A549 (cell line): ENCODE data around the gene UCN. TPM values are rescaled to one million over a fixed set of nuclear protein-coding genes. Genes with fewer than 3 reads are reported as not detected.
A peak's percentile ranks its signal among the peaks of the same experiment; 100 is the strongest.

Experiments
- ATAC-seq, 2 experiments: fragments of 200-7000 bp in 1 of 2; fragments of >200 bp in 1 of 2; cut with Nextera tagmentation in 1 of 2; cut with Tn5 transposase in 1 of 2; 3 replicates each; pipeline versions ENCODE4 v1.8.0 to v1.9.1; 2018 to 2020; ENCODE audit warnings: mild to moderate bottlenecking in 1 of 2, moderate library complexity in 1 of 2
- CTCF ChIA-PET: fragments of 300-600 bp; sonication (Branson Sonifier 250); formaldehyde crosslinking; extraction: SDS; loops from one replicate; lab custom pipeline; 2021; ENCODE audit warnings: antibody characterized with exemption, inconsistent platforms; lab: Yijun Ruan, JAX
- POLR2A ChIA-PET: fragments of 350-600 bp; formaldehyde crosslinking; extraction: SDS; loops from one replicate; lab custom pipeline; 2021; ENCODE audit warnings: antibody characterized with exemption, inconsistent platforms; lab: Yijun Ruan, JAX
- DNase-seq, 2 experiments: peaks; one replicate each; pipeline versions ENCODE4 v3.0.0 to v3.0.0-alpha.2; 2011 to 2016; ENCODE audit warnings: low read depth in 1 of 2, low spot score in 1 of 2
- FAIRE-seq: peaks from 2 replicates; lab custom pipeline; 2011; peaks lifted over from hg19 to GRCh38; lab: Jason Lieb, UNC
- H3K27ac ChIP-seq, 2 experiments: fragments of >200 bp; sonication (Bioruptor Twin); formaldehyde crosslinking; 3 replicates each; pipeline ENCODE4 v1.5.1; 2016 to 2017
- H3K4me1 ChIP-seq: fragments of >200 bp; sonication (Bioruptor Twin); formaldehyde crosslinking; 3 replicates; pipeline ENCODE4 v1.6.1; 2016
- H3K4me2 ChIP-seq: fragments of >200 bp; sonication (Bioruptor Twin); formaldehyde crosslinking; 3 replicates; pipeline ENCODE4 v1.6.1; 2016
- H3K4me3 ChIP-seq: fragments of >200 bp; sonication (Bioruptor Twin); formaldehyde crosslinking; 3 replicates; pipeline ENCODE4 v1.5.1; 2016
- H3K9me3 ChIP-seq: fragments of >200 bp; sonication (Bioruptor Twin); formaldehyde crosslinking; 3 replicates; pipeline ENCODE4 v1.6.1; 2016
- BHLHE40 ChIP-seq: IDR thresholded peaks from 2 replicates; pipeline ENCODE4 v1.6.1; 2012; ENCODE audit warnings: low read depth, low read length, inconsistent platforms
- CBX8 ChIP-seq: fragments of 200-600 bp; sonication (generic); IDR thresholded peaks from 2 replicates; pipeline ENCODE4 v1.6.1; 2016
- CHD4 ChIP-seq: fragments of 200-600 bp; sonication (generic); IDR thresholded peaks from 2 replicates; pipeline ENCODE4 v1.6.1; 2016; ENCODE audit warnings: antibody characterized with exemption, mild to moderate bottlenecking, borderline replicate concordance
- EHF ChIP-seq: fragments of 250-450 bp; sonication (Bioruptor Pico); IDR thresholded peaks from 2 replicates; pipeline ENCODE4 v1.5.0; 2020; ENCODE audit warnings: mild to moderate bottlenecking
- EP300 ChIP-seq, 2 experiments: fragments of >200 bp; sonication (Bioruptor Twin); formaldehyde crosslinking; IDR thresholded peaks; 2 replicates in 1 of 2; 3 replicates in 1 of 2; pipeline ENCODE4 v1.6.1; 2016 to 2017
- FOSL2 ChIP-seq, 2 experiments: fragments of 450-650 bp in 1 of 2; fragments of >200 bp in 1 of 2; sonication (Bioruptor Twin) in 1 of 2; formaldehyde crosslinking; IDR thresholded peaks; 2 replicates each; pipeline versions ENCODE4 v1.5.0 to v1.6.1; 2016 to 2020; ENCODE audit warnings: mild to moderate bottlenecking in 1 of 2, moderate library complexity in 1 of 2
- FOXS1 ChIP-seq: fragments of 250-450 bp; sonication (Bioruptor Pico); IDR thresholded peaks from 2 replicates; pipeline ENCODE4 v1.5.0; 2020; ENCODE audit warnings: mild to moderate bottlenecking, moderate library complexity
- GATA3 ChIP-seq: IDR thresholded peaks from 2 replicates; pipeline ENCODE4 v1.6.1; 2012; ENCODE audit warnings: borderline replicate concordance
- HOXB13 ChIP-seq: fragments of 250-450 bp; sonication (Bioruptor Pico); IDR thresholded peaks from 2 replicates; pipeline ENCODE4 v1.5.0; 2020; ENCODE audit warnings: low read depth, mild to moderate bottlenecking, moderate library complexity
- JUN ChIP-seq, 2 experiments: fragments of >200 bp; sonication (Bioruptor Twin); formaldehyde crosslinking; IDR thresholded peaks; 2 replicates in 1 of 2; 3 replicates in 1 of 2; pipeline ENCODE4 v1.6.1; 2016 to 2017
- JUNB ChIP-seq: fragments of >200 bp; sonication (Bioruptor Twin); formaldehyde crosslinking; IDR thresholded peaks from 2 replicates; pipeline ENCODE4 v1.6.1; 2016
- KDM5A ChIP-seq: fragments of 200-600 bp; sonication (generic); IDR thresholded peaks from 2 replicates; pipeline ENCODE4 v1.6.1; 2016; ENCODE audit warnings: antibody characterized with exemption, mild to moderate bottlenecking
- MAFK ChIP-seq: fragments of 450-650 bp; IDR thresholded peaks from 2 replicates; pipeline ENCODE4 v1.6.1; 2014; ENCODE audit not compliant: partially characterized antibody
- MAZ ChIP-seq: fragments of 150-350 bp; IDR thresholded peaks from 2 replicates; pipeline ENCODE4 v1.6.1; 2014; ENCODE audit warnings: antibody characterized with exemption, low read depth, low read length, borderline replicate concordance
- MYC ChIP-seq: IDR thresholded peaks from 2 replicates; pipeline ENCODE4 v1.6.1; 2012; ENCODE audit warnings: mild to moderate bottlenecking, inconsistent platforms, low read length, improper control_type of control experiment, borderline replicate concordance
- NFE2L2 ChIP-seq: fragments of 150-350 bp; conservative IDR thresholded peaks from 2 replicates; pipeline ENCODE4 v1.6.1; 2014; ENCODE audit warnings: low read length
- NPAS2 ChIP-seq: fragments of 250-450 bp; sonication (Bioruptor Pico); IDR thresholded peaks from 2 replicates; pipeline ENCODE4 v1.8.0; 2022; ENCODE audit warnings: mild to moderate bottlenecking, moderate library complexity, borderline replicate concordance
- PHF8 ChIP-seq: fragments of 200-600 bp; sonication (generic); IDR thresholded peaks from 2 replicates; pipeline ENCODE4 v1.6.1; 2016; ENCODE audit warnings: low read depth, mild to moderate bottlenecking, antibody characterized with exemption, moderate library complexity, borderline replicate concordance
- RAD21 ChIP-seq, 2 experiments: fragments of >200 bp in 1 of 2; sonication (Bioruptor Twin) in 1 of 2; formaldehyde crosslinking in 1 of 2; IDR thresholded peaks in 1 of 2; conservative IDR thresholded peaks in 1 of 2; 2 replicates in 1 of 2; 3 replicates in 1 of 2; pipeline ENCODE4 v1.6.1; 2012 to 2018; ENCODE audit warnings: inconsistent platforms in 1 of 2
- RCOR1 ChIP-seq: fragments of 150-350 bp; IDR thresholded peaks from 2 replicates; pipeline ENCODE4 v1.6.1; 2014; ENCODE audit warnings: antibody characterized with exemption, low read length, low read depth
- RFX5 ChIP-seq: fragments of 450-650 bp; IDR thresholded peaks from 2 replicates; pipeline ENCODE4 v1.7.1; 2014; ENCODE audit warnings: antibody characterized with exemption, mild to moderate bottlenecking, moderate library complexity
- RNF2 ChIP-seq: fragments of 200-600 bp; sonication (generic); IDR thresholded peaks from 2 replicates; pipeline ENCODE4 v1.6.1; 2016; ENCODE audit warnings: low read depth, mild to moderate bottlenecking, antibody characterized with exemption, moderate library complexity, borderline replicate concordance
- SMC3 ChIP-seq: fragments of >200 bp; sonication (Bioruptor Twin); formaldehyde crosslinking; IDR thresholded peaks from 3 replicates; pipeline ENCODE4 v1.6.1; 2018; ENCODE audit warnings: inconsistent platforms
- SREBF2 ChIP-seq: fragments of 450-650 bp; IDR thresholded peaks from 2 replicates; pipeline ENCODE4 v1.6.1; 2014; ENCODE audit warnings: mild to moderate bottlenecking, moderate library complexity
- TFCP2L1 ChIP-seq: fragments of 250-450 bp; sonication (Bioruptor Pico); IDR thresholded peaks from 2 replicates; pipeline ENCODE4 v1.5.0; 2021; ENCODE audit warnings: mild to moderate bottlenecking
- ZC3H11A ChIP-seq: fragments of 450-650 bp; IDR thresholded peaks from 2 replicates; pipeline ENCODE4 v1.6.1; 2014; ENCODE audit warnings: antibody characterized with exemption, mild to moderate bottlenecking
- ZNF302 ChIP-seq: fragments of 250-450 bp; sonication (Bioruptor Pico); IDR thresholded peaks from 2 replicates; pipeline ENCODE4 v1.9.0; 2021; ENCODE audit warnings: inconsistent platforms, mild to moderate bottlenecking, moderate library complexity
- WGBS: methylation state at CpG from one replicate; pipeline ENCODE4 v1.1.6; 2017; ENCODE audit errors: missing lambda C conversion rate; 5-methylcytosine and 5-hydroxymethylcytosine counted together
- polyA plus RNA-seq, 4 experiments: library from polyadenylated mRNA; depleted of rRNA in 3 of 4; stranded (reverse); fragments of >200 nt; fragmentation: RNase III in 1 of 4; extraction: RNeasy Plus Mini Kit Qiagen cat#74134 plus additional on column Dnase treatment in 1 of 4; gene quantifications; 2 replicates in 3 of 4; 3 replicates in 1 of 4; pipeline ENCODE4 v1.2.3, GENCODE V29; 2011 to 2017
- TF ChIP-seq, protein P1 (sequence below): fragments of 250-450 bp; sonication (Bioruptor Pico); IDR thresholded peaks from 2 replicates; pipeline ENCODE4 v1.5.0; 2021; ENCODE audit warnings: mild to moderate bottlenecking, moderate library complexity, borderline replicate concordance
- TF ChIP-seq, protein P2 (sequence below): fragments of >200 bp; sonication (Bioruptor Twin); formaldehyde crosslinking; IDR thresholded peaks from 3 replicates; pipeline ENCODE4 v1.5.1; 2016
- TF ChIP-seq, protein P3 (sequence below): fragments of 150-350 bp; IDR thresholded peaks from 2 replicates; pipeline ENCODE4 v1.6.1; 2014; ENCODE audit warnings: low read depth, mild to moderate bottlenecking, low read length
- TF ChIP-seq, protein P4 (sequence below): fragments of 450-650 bp; IDR thresholded peaks from 2 replicates; pipeline ENCODE4 v1.6.1; 2014; ENCODE audit warnings: antibody characterized with exemption

Gene UCN
- polyA plus RNA-seq, 2 of the 4 experiments (the other 2 are of a cell fraction) = 0.76 to 1.0 TPM

DNA sequence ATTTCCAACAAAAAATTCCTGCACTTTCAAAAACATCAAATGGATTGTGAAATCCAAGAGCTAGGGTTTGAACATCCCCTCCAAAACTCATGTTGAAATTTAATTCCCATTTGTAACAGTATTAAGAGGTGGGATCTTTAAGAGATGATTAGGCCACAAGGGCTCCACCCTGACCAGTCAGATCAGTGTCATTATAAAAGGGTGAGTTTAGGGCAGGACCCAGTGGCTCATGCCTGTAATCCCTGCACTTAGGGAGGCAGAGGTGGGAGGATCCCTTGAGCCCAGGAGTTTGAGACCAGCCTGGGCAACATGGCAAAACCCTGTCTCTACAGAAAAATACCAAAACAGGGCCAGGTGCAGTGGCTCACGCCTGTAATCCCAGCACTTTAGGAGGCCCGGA, 39.4 kb upstream of the UCN start:
- Histone ChIP-seq H3K4me1 (no peaks in the 10 kb centered on the region), H3K9me3 (no peaks in the 10 kb centered on the region), H3K27ac (no peak overlapping the region), H3K4me2 (no peak overlapping the region), H3K4me3 (no peak overlapping the region)
- DNase-seq = no peak
- ChIA-PET CTCF (interaction anchor here (0.7 to 1.8 kb wide), 3 partner anchors 8 to 24 kb away, joined by 3 to 5 read pairs (median 5); partner anchors contain the start of genes GTF3C2 and MPV17), POLR2A (interaction anchor here (1.3 kb wide), 1 partner anchor 9 kb away, joined by 6 read pairs; the partner anchor contains the start of gene GTF3C2)
- WGBS = 100% methylated on average over 2 of the region's 2 CpGs
- ATAC-seq = no peak; a peak in 1 of 6 replicates
- no peak for TF ChIP-seq RCOR1
- TF ChIP-seq RFX5 = no peak
- TF ChIP-seq SMC3 = no peak
- TF ChIP-seq ZNF302 (CRISPR knock-in tag) = no peak
- FAIRE-seq = no peak

DNA sequence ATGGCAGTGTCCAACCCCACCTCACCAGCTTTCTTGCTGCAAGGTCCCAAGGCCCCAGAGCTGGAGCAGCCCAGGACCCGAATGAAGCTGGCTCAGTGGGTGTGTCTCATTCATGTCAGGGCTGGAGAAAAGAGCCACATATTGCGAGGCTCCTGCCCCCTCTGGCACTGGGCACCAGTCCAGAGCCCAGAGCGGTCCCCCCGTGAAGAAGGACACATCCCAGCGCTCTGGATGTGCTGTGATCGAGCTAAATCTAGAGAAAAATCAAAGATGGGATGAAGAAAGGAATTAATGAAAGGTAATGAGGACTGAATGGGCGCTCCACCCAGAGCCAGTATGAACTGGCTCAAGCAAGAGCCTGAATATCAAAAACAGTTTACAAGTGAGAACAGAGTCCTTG, 27.9 kb upstream of the UCN start:
- ATAC-seq (no peak; a peak in 1 of 6 replicates), FAIRE-seq (no peak), DNase-seq (no peak)
- Histone ChIP-seq H3K27ac (no peak overlapping the region), H3K4me2 (no peak overlapping the region), H3K4me3 (no peak overlapping the region), H3K4me1 (no peaks in the 10 kb centered on the region), H3K9me3 (no peaks in the 10 kb centered on the region)
- TF ChIP-seq, protein P1, sequence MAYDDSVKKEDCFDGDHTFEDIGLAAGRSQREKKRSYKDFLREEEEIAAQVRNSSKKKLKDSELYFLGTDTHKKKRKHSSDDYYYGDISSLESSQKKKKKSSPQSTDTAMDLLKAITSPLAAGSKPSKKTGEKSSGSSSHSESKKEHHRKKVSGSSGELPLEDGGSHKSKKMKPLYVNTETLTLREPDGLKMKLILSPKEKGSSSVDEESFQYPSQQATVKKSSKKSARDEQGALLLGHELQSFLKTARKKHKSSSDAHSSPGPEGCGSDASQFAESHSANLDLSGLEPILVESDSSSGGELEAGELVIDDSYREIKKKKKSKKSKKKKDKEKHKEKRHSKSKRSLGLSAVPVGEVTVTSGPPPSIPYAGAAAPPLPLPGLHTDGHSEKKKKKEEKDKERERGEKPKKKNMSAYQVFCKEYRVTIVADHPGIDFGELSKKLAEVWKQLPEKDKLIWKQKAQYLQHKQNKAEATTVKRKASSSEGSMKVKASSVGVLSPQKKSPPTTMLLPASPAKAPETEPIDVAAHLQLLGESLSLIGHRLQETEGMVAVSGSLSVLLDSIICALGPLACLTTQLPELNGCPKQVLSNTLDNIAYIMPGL (CRISPR knock-in tag) = no peak
- TF ChIP-seq MAZ (no peak), ZC3H11A (no peak), MAFK (no peak), SREBF2 (no peak), PHF8 (no peak), RNF2 (no peak), CBX8 (no peak), JUNB (no peak), HOXB13 (CRISPR knock-in tag) (no peak), GATA3 (no peak), FOXS1 (CRISPR knock-in tag) (no peak), SMC3 (no peak)
- TF ChIP-seq, protein P2, sequence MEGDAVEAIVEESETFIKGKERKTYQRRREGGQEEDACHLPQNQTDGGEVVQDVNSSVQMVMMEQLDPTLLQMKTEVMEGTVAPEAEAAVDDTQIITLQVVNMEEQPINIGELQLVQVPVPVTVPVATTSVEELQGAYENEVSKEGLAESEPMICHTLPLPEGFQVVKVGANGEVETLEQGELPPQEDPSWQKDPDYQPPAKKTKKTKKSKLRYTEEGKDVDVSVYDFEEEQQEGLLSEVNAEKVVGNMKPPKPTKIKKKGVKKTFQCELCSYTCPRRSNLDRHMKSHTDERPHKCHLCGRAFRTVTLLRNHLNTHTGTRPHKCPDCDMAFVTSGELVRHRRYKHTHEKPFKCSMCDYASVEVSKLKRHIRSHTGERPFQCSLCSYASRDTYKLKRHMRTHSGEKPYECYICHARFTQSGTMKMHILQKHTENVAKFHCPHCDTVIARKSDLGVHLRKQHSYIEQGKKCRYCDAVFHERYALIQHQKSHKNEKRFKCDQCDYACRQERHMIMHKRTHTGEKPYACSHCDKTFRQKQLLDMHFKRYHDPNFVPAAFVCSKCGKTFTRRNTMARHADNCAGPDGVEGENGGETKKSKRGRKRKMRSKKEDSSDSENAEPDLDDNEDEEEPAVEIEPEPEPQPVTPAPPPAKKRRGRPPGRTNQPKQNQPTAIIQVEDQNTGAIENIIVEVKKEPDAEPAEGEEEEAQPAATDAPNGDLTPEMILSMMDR = no peak
- TF ChIP-seq, protein P3, sequence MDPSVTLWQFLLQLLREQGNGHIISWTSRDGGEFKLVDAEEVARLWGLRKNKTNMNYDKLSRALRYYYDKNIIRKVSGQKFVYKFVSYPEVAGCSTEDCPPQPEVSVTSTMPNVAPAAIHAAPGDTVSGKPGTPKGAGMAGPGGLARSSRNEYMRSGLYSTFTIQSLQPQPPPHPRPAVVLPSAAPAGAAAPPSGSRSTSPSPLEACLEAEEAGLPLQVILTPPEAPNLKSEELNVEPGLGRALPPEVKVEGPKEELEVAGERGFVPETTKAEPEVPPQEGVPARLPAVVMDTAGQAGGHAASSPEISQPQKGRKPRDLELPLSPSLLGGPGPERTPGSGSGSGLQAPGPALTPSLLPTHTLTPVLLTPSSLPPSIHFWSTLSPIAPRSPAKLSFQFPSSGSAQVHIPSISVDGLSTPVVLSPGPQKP = no peak
- ChIA-PET POLR2A (no interaction called here), CTCF (interaction anchor here (1.1 to 5.6 kb wide), 6 partner anchors 8 to 34 kb away, joined by 3 to 25 read pairs (median 4); partner anchors contain the start of genes EIF2B4, MPV17 and SNX17)
- WGBS = 95% methylated on average over 7 of the region's 7 CpGs

DNA sequence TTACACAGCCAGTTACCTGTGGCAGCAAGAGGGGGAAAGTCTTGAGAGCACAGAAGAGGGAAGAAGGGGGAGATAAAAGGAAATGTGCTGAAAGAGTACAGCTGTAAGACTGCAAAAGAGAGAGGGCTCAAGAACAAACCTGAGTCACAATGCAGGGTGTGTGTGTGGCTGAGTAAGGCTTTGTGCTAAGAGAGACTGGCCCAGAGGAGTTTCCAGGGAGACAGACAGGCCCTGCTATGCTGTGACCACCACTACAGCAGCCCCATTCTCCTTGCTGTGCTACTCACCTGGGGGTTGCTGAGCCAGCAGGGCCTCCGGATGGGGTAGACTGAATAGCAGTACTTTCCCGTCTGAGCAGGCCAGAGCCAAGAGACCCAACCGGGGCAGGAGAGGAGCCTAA, 27.1 kb upstream of the UCN start:
- DNase-seq (no peak), ATAC-seq (peak; percentile 16 to 50; a peak in 4 of 6 replicates), FAIRE-seq (no peak)
- ChIA-PET CTCF (interaction anchor here (0.6 to 5.6 kb wide), 4 partner anchors 8 to 138 kb away, joined by 3 to 25 read pairs (median 4); partner anchors contain the start of genes EIF2B4 and SNX17), POLR2A (no interaction called here)
- H3K9me3 ChIP-seq = no peaks in the 10 kb centered on the region
- no peaks in the 10 kb centered on the region for H3K4me1 ChIP-seq
- no peak overlapping the region for H3K27ac ChIP-seq
- no peak overlapping the region for H3K4me3 ChIP-seq
- WGBS = 92% methylated on average over 3 of the region's 3 CpGs
- no peak overlapping the region for H3K4me2 ChIP-seq
- TF ChIP-seq MYC (no peak), CBX8 (no peak), NPAS2 (no peak), KDM5A (no peak), CHD4 (no peak), FOSL2 (IDR thresholded peaks at IDR 0.05) (no peak), FOSL2 (CRISPR knock-in tag; IDR thresholded peaks at IDR 0.05) (no peak), BHLHE40 (no peak), JUNB (no peak), RAD21 (conservative IDR thresholded peaks at IDR 0.05 in 1 of 2, IDR thresholded peaks at IDR 0.05 in 1 of 2) (no peak), JUN (IDR thresholded peaks at IDR 0.05) (no peak), PHF8 (no peak), NFE2L2 (no peak), TFCP2L1 (CRISPR knock-in tag) (no peak), EP300 (IDR thresholded peaks at IDR 0.05) (no peak), EHF (CRISPR knock-in tag) (no peak)
- TF ChIP-seq, protein P4, sequence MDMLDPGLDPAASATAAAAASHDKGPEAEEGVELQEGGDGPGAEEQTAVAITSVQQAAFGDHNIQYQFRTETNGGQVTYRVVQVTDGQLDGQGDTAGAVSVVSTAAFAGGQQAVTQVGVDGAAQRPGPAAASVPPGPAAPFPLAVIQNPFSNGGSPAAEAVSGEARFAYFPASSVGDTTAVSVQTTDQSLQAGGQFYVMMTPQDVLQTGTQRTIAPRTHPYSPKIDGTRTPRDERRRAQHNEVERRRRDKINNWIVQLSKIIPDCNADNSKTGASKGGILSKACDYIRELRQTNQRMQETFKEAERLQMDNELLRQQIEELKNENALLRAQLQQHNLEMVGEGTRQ = no peak
